Fibroblast of skin of right biceps (primary cell): ENCODE data around the gene RWDD4.

ENCODE experiments used
- DNase-seq: peaks from one replicate; pipeline ENCODE4 v3.0.0-alpha.2; 2013

Gene RWDD4

DNA sequence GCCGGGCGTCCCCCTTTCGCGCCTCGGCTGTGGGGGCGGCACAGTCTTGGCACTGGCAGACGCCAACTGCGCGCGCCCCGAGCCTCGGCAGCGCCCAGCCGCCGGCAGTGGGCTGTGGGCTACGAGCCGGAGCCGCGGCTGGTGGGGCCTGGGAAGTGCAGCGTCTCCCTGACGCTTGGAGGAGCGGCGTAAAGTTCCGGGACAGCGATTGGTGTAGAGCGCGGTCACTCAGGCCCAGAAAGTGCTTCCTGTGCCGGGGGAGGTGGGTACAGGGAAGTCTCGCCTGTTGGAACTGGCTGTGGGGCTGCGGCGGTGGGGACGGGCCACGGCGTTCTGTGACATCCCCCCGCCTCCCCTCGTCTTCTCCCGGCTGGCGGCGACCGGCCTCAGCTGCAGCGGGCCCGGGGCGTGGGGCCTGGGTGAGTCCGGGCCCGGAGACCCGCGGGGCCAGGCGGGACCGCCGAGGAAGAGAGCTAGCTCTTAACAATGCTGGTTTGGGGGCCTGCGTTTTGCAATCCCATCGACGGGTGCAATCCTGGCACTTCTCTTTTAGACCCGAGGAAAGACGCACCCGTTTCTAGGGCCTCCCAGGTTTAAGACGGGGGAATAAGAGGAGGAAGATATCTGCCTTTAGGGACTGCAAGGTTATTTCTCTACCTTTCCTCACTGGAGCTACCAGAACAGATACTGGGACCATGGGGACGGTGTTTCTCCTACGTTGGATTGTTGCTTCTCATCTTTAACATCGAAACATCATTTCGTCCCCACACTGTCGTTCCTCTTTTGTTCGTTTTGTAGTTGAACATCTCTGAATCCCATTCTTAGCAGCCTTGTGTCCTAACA lies at the start of gene RWDD4, which contains the start of gene TRAPPC11:
TSS of gene RWDD4 (minus strand) at position 157 of the 843 bp plus-strand sequence. CDS start 233 bp downstream, outside the sequence.
TSS of gene TRAPPC11 (plus strand) at position 265 of the 843 bp plus-strand sequence. CDS start 4,575 bp downstream, outside the sequence.
- DNase-seq = peak; percentile 100

DNA sequence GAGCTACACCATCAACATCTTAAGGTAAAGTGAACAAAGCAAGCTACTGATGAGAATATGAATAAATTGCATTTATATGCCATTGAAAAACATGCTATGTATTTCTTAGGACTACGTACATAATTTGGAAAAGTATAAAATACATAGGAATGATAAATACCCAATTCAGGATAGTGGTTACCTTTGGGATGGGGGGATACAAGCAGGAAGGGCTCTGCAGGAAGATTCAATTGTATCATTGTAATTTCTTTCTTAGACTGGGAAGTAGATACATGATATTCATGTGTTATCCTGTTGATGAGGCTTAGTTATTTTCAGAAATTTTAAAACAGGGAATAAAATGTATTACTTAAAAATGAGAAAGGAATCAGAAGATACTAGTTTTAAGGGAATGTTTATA lies 43.5 kb upstream of the RWDD4 start:
- DNase-seq = no peak

DNA sequence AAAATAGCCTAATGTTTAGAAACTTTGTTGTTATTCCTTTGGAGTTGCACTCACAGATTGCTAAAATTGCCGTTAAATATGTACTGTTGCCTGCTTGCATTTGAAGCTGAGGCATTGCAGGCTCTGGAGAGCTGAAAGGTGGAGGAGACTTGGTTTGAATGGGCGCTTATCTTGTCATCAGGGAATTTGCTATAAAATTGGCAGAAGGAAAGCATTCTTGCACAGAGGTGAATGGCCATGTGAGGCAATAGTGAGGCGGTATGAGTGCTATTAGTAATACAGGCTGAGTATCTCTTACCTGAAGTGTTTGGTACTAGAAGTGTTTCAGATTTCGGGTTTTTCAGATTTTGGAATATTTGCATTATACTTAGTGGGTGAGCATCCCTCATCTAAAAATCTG lies 41.4 kb upstream of the RWDD4 start:
- DNase-seq = no peak

DNA sequence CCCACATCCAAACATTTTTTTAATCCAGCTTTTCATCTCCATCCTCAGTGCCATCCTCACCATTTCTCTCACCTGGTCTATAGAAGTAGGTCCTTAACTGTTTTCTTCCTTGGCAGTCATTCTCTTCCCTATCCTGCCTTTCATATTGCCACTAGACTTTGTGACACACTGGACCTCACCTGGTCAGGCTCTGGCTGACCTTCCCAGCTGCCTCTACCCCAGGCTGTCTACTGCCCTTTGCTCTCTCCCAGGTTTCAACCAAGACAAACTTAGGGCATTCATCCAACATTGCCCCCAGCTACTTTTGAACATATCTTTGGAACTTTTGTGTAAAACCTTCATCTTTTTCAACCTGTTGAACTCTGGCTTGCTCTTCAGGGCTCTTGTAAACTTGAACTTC lies 39.9 kb upstream of the RWDD4 start:
- no peak for DNase-seq

DNA sequence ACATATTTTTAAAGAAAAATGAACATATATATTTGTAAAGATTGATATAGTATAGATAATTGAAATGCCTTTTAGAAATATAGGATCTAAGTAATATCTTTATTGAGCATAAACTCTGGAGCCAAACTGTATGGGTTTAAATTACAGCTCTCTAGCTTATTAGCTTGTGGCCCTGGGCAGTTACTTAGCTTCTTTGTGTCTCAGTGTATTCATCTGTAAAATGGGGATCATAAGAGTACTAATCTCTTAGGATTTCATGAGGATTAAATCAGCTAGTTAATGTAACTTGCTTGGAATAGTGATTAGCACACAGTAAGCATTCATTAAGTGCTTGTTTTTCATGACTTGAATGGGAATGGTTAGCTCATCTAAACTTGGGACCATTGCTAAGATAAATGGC lies 32.9 kb upstream of the RWDD4 start:
- no peak for DNase-seq

DNA sequence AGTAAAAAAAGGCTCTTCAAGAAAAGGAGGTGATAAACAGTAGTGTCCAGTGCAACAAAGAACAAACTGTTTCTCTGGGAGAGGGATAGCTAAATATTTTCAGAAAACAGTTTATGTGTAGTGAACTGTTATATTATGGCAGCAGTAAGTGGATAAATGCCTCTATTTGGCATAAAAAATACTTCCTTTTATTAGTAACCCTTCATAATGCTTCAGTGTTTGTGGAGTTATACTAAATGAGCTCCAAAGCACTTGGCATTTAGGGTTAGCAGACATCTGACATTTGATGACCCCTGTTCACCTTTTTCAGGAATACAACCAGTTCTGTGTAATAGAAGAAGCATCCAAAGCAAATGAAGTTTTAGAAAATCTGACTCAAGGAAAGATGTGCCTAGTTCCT lies 32.0 kb upstream of the RWDD4 start:
- no peak for DNase-seq

DNA sequence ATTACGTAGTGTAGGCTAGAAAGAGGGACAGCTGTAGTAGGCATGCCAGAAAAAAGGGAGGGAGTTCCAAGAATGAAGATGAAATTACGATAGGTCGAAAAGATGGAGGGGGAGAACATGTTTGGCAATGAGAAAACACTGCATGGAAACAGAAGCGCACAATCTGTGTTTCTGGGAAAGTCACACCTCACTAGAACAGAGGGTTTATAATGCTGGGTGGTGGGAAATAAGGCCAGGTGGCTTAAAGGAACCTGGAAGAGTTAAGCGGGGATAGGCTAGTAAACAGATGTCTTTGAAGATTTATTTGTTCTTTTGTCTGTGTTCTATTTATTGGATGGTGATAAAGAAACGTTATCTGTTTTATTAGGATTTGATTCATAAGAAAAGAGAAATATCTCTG lies 29.2 kb upstream of the RWDD4 start:
- DNase-seq = no peak

DNA sequence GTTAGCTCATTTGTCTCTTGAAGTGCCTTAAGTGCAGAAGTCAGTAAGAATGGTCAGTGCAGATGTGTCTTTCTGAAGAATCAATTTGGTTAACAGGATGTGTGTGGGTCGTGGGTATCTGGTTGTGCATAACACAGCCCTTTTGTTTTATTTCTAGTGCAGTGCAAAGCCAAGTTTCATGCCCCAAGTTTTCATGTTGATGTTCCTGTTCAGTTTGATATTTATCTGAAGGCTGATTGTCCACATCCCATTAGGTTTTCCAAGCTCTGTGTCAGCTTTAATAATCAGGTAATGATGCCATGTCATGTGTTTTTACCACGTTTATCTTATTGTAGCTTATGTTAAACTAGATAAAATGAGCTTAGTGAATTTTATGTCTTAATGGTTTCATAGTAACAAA lies 27.5 kb upstream of the RWDD4 start:
- DNase-seq = no peak

DNA sequence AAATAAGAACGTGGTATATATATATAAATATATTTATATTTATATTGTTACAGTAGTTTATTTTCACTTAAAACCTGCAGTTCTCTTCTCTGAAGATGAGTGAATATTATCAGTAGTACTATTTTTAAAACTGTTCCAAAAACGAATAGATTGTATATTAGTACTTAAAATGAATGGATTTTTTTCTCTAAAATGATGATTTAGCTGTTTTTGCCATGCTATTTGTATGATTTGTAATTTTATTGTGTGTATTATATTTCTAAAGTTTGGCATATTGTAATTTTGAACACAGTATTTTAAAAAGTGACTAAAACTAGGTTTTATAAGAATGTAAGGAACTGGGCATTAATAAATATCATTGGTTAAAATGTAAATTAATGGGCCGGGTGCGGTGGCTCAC lies 22.1 kb upstream of the RWDD4 start:
- DNase-seq = no peak

DNA sequence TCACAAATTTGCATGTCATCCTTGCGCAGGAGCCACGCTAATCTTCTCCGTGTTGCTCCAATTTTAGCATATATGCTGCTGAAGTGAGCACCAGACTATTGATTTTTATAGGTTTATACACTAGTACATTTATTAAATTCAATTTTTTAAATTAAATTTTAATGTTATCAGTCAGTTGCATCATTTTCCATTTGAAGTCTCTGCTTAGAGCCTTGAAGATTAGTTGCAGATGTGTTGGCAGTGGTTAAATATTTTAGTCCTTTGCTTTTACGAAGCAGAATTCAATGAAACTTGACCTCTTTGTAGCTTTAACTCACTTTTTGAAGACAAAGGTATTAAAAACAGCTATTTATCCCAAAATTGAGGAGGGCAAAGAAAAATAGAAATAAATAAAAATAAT lies 16.6 kb upstream of the RWDD4 start:
- peak; percentile 32 for DNase-seq

DNA sequence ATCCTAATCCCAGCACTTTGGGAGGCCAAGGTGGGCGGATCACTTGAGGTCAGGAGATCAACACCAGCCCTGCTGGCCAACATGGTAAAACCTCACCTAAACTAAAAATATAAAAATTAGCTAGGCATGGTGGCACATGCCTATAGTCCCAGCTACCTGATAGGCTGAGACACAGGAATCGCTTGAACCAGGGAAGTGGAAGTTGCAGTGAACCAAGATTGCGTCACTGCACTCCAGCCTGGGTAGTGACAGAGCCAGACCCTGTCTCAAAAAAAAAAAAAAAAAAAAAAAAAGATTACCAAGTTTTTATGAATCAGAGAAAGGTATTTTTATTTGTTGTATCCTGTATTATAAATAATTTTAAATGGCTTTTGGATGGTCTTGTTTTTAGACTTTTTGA lies 15.2 kb upstream of the RWDD4 start:
- no peak for DNase-seq

DNA sequence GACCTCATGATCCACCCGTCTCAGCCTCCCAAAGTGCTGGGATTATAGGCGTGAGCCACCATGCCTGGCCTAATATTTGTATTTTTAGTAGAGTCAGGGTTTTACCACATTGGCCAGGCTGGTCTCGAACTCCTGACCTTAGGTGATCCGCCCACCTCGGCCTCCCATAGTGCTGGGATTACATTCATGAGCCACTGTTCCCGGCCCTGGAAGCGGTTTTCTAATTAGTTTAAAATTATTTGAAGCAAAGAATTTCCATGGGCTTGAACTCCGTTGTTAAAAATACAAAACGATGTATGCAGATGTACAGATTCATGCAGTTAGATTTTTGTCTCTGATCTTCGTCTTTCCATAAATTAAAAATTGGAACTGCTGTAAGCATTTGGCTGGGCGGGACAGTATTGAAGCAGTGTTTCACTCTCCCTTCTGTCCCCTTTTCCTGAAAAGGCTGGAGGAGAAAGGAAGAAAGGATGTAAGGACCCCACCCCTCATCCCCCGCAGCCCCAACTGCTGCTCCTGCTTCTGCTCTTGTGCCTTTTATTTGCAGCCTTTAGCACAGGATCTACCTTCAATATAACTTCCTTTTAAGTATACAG lies 12.1 kb upstream of the RWDD4 start:
- DNase-seq = no peak

DNA sequence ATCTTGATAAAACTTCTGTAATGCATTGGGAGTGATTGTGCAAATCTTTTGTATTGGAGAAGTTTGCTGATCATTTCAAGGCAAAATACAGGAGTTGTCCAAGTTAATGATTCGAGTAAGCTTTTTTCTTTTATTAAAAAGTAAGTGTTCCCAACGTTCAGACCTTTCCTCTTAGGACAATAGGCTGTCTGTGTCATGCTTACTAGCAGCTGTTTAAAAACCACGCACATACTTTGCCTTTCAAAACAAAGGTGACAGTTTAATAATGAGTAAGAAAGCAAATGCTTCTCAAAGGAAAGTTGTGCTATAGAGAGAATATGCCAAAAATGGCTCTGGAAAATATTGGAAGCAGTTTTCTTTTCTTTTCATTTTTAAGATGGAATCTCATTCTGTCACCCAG lies 11.3 kb upstream of the RWDD4 start:
- no peak for DNase-seq

DNA sequence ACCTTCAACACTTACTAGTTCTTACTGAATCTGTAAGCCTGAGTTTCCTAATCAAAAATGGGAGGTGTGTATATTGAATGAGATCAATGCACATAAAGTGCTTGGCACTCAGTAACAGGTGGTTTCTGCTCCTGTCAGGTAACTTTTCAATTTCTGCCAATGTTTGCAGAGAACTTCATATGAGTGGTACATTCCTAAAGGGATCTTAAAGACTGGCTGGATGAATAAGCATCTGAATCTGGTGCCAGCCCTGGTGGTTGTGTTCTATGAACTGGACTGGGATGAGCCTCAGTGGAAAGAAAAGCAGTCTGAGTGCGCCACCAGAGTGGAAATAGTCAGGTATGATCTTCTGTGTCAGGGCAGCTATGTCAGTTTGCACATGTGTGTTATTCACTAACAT lies 7.1 kb upstream of the RWDD4 start:
- DNase-seq = no peak

DNA sequence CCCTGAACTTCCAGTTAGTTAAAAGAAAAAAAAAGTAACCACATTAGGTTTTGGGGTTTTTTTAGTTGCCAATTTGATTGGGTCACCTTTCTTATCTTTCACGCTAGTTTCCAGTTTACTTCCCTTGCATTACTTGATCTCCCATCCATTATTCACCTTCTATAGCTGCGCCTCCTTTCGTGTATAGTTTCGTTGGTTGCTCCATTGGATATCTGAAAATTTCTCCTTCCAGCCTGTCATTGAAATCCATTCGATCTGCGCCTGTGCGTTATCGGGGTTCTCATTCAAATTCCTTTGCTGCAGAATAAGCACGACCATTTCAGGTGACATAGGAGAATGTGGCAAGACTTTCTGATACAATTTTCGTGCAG lies 872 bp upstream of the RWDD4 start:
- no peak for DNase-seq

DNA sequence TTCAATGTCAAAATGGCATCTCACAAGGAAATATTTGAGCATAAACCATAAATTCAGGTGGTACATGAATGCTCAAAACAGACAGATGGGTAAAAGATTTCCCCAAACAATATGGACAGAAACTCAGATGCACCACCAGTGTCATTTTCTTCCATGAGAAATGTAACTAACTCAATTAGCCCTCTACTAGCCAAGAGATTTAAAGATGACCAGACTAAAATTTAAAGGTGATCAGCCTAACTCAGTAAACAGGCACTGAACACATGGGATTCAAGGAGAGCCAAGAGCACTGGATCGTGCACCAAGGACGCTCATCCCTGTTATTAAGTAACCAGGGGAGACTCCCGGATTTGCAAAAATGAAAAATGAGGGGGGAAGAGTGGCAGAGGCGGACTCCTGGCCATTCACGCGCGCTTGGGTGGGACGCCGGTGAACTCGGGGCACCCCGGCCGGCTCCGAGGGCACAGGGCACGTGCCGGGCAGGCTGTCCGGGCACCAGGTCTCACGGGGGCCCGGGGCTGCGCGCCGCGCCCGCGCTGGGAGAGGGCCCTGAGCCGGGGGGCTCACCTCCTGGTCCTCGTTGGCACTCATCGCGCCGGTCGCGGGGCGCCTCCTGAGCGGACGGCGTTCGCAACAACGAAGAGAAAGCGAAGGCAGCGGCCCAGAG lies 490 bp downstream of the RWDD4 start:
- DNase-seq = no peak

DNA sequence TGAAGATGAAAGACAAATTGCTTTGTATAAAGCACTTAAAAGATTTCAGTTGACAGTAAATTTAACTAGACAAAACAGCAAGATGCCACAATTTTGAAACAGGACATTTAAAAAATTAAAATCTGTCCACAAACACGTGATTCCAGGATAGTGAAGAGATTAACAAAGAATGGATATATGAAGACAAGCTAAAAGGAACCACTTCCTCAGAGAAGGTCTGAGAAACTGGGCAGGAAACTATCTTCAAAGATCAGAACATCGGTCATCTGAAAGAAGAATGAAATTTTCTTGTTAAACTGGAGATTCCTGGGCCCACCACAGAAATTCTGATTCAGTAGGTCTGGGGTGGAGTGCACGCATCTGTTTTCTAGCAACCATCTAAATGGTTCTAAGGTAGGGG lies 1.4 kb downstream of the RWDD4 start:
- DNase-seq = peak; percentile 18

DNA sequence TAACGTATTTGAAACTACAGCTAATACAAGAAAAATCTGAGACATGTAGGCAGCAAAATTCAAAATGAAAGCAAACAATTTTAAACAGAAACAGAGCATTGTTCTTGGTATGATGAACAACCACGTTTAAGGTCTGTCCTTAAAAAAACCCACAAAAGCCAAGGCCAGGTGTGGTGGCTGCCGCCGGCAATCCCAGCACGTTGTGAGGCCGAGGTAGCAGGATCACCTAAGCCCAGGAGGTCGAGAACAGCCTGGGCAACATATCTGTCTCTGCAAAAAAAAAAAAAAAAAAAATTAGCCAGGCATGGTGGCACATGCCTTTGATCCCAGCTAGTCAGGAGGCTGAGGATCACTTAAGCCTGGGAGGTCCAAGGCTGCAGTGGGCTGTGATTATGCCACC lies 13.7 kb downstream of the RWDD4 start:
- DNase-seq = no peak

DNA sequence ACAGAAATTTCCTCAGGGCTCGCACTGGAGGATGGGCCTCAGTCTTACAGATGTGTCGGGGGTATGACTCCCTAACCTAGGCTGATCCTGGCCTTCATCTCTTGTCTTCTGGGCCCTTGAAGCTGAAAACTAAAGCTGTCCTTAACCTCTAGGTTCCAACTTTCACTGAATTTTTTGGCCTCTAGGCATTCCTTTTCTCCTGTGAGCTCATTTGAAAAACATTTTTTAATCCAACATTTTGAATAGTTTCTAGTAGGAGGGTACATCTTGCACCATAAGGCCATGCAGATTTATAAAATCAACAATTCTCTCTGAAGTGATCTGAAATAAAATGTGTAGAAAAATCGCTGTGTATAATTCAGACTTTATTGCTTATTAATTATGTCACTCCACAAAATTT lies 19.7 kb downstream of the RWDD4 start:
- no peak for DNase-seq

DNA sequence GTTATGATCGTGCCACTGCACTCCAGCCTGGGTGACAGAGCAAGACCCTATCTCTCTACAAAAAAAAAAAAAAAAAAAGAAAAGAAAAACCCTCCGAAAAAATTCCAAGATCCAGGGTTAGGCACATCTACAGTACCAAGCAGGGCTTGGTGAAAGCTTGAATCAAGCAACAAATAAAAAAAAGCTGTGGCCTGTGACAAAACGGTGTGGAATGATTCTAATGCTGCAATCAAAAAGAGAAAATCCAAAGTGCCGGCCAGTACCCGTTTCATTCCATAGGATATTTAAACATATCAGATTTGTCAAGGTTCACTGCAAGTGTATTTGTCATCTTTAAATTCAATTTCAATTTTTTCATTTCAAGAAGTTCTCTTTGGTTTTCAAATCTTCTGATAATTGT lies 20.5 kb downstream of the RWDD4 start:
- DNase-seq = peak; percentile 56

DNA sequence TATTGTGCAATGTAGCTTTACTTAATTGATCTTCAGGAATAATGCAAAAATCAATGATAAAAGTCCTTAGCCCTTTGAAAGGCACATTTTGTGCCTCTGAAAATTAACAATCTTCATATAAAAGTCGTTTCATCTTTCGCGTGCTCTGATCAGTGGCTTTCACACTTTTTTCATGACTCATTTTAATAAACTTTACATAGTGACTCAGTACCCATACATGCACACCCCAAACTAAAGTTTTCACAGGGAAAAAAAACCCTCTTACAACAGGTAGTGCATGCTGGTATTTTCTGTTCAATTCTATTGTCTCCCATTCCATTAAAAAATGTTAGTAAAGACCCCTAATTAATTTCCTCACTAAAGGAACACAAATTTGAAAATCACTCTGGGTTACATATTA lies 21.5 kb downstream of the RWDD4 start:
- DNase-seq = peak; percentile 40

DNA sequence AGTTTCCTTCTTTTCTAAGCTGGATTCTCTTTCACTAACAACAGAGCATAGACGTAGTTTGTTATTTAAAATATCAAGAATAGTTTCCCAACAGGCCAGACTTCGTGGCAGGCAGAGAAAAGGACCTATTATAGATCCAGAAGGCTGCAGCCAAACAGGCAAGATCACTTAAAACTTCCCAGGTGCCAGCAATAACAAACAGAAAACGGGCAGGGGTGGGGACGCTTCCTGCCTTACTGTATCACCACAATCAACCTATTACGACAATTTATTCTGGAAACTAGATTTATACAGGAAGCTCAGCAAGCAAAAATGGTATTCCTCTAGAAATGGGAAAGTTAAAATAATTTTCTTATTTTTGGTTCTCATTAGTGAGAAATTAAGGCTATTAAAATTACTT lies 22.1 kb downstream of the RWDD4 start:
- no peak for DNase-seq

DNA sequence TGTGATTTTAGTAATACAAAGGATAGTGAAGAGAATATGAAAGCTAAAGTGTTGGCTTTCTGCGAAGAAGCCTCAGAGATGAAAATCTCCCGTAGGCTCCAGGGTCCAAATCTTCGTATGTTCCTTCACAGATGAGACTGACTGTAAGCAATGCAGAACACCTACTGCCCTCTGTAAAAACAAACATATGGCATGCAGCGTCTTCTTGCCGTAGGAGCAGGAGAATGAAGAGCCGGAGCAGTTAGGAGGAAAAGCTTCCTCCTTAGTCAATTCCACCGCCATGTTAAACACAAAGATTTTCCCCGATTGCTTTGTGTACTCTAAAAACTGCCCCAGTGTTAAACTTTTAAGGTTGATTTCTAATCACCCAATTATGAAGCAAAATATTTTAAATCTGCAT lies 22.5 kb downstream of the RWDD4 start:
- DNase-seq = no peak

DNA sequence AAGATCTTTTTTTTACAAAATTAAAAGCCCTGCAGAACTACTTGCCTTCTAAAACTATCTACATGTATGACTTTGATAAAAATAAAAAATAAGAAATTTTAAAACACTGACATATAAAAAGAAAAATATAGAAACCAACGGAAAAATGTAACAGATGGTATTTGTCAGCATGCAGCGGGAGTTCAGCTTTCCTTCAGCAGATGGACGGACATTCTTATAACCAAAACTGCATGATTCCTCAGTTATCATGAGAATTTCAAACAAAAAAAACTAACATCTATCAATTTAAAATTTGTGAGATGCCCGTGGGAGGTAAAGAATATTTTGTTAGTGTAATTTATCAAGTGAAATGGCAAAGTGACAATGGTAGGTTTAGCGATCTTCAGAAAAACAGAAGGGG lies 23.2 kb downstream of the RWDD4 start:
- DNase-seq = no peak
